ENCODE measurements around the gene RPTOR. TPM values are rescaled to one million over a fixed set of nuclear protein-coding genes. Genes with fewer than 3 reads are reported as not detected.

RPTOR gene
- total RNA-seq, 3 donors from 2014 or later (not counting 1 experiment from before 2014, with no cell fraction given) = 49.2 to 63.6 (median 55.4) TPM

DNA sequence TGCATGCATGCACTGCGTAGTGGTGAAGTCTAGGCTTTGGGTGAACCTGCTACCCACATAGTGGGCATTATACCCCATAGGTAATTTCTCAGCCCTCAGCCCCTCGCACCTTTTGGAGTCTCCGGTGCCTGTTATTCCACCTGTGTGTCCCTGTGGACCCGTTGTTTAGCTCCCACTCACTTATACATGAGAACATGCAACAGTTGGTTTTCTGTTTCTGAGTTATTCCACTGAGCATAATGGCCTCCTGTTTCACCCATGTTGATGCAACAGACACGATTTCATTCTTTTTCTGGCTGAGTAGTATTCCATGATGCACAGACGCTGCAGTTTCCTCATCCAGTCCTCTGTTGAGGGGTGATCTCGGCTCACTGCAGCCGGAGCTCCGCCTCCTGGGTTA lies 305.5 kb downstream of the RPTOR start:
- Mint-ChIP-seq H3K27ac (no peak overlapping the region), H3K9me3 (no peaks in the 10 kb centered on the region), H3K27me3 (ENCODE audit: low read depth in 2 of 2) (no peaks in the 10 kb centered on the region), H3K4me3 (no peak overlapping the region), H3K36me3 (no peaks in the 10 kb centered on the region), H3K4me1 (peaks cover 22 to 39% of the 10 kb centered on the region in 2 donors)
- 89% methylated on average over 9 of the region's 9 CpGs for WGBS (ENCODE audit: insufficient coverage)
- H3K4me3 ChIP-seq (ENCODE audit: low read length) = no peak overlapping the region
- ATAC-seq (no peak), DNase-seq (no peak)
- no peaks in the 10 kb centered on the region for H3K9me3 ChIP-seq (ENCODE audit: control insufficient read depth, insufficient read depth, low read length)
- intact Hi-C loops (cut with micrococcal nuclease) = no loop called here
- H3K36me3 ChIP-seq (ENCODE audit: control insufficient read depth, insufficient read depth, low read length) = no peaks in the 10 kb centered on the region
- no peak overlapping the region for H3K27ac ChIP-seq (ENCODE audit: low read length)
- TF ChIP-seq, protein P1, sequence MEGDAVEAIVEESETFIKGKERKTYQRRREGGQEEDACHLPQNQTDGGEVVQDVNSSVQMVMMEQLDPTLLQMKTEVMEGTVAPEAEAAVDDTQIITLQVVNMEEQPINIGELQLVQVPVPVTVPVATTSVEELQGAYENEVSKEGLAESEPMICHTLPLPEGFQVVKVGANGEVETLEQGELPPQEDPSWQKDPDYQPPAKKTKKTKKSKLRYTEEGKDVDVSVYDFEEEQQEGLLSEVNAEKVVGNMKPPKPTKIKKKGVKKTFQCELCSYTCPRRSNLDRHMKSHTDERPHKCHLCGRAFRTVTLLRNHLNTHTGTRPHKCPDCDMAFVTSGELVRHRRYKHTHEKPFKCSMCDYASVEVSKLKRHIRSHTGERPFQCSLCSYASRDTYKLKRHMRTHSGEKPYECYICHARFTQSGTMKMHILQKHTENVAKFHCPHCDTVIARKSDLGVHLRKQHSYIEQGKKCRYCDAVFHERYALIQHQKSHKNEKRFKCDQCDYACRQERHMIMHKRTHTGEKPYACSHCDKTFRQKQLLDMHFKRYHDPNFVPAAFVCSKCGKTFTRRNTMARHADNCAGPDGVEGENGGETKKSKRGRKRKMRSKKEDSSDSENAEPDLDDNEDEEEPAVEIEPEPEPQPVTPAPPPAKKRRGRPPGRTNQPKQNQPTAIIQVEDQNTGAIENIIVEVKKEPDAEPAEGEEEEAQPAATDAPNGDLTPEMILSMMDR (IDR thresholded peaks at IDR 0.05) = no peak
- H3K4me1 ChIP-seq (ENCODE audit: control insufficient read depth, insufficient read depth, low read length) = peaks cover 36% of the 10 kb centered on the region
- no peaks in the 10 kb centered on the region for H3K27me3 ChIP-seq (ENCODE audit: control insufficient read depth, insufficient read depth, low read length)

DNA sequence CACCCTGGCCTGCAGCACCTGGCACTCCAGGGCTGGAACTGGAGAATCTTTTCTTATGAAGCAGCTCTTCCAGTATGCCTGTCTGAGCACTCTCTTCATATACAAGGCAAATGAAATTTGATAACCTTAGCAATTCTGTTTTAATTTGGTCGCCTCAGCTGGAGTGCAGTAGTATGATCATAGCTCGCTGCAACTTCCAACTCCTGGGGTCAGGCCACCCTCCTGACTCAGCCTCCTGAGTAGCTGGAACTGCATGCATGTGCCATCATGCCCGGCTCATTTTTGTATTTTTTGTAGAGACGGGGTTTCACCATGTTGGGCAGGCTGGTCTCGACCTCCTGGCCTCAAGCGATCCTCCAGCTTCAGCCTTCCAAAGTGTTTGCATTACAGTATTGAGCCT lies 306.2 kb downstream of the RPTOR start:
- 81% methylated on average over 6 of the region's 6 CpGs for whole genome bisulfite sequencing (ENCODE audit: insufficient coverage)
- TF ChIP-seq, protein P1 (IDR thresholded peaks at IDR 0.05) = no peak
- DNase-seq (no peak), ATAC-seq (no peak)
- intact Hi-C loops (cut with micrococcal nuclease) = no loop called here
- Mint-ChIP-seq H3K36me3 (no peaks in the 10 kb centered on the region), H3K27ac (no peak overlapping the region), H3K9me3 (no peaks in the 10 kb centered on the region), H3K4me1 (peaks cover 25 to 37% of the 10 kb centered on the region in 2 donors), H3K4me3 (no peak overlapping the region), H3K27me3 (ENCODE audit: low read depth in 2 of 2) (no peaks in the 10 kb centered on the region)
- peaks cover 32% of the 10 kb centered on the region for H3K4me1 ChIP-seq (ENCODE audit: control insufficient read depth, insufficient read depth, low read length)
- peaks cover 1% of the 10 kb centered on the region for H3K36me3 ChIP-seq (ENCODE audit: control insufficient read depth, insufficient read depth, low read length)
- no peak overlapping the region for H3K4me3 ChIP-seq (ENCODE audit: low read length)
- H3K9me3 ChIP-seq (ENCODE audit: control insufficient read depth, insufficient read depth, low read length) = no peaks in the 10 kb centered on the region
- no peak overlapping the region for H3K27ac ChIP-seq (ENCODE audit: low read length)
- H3K27me3 ChIP-seq (ENCODE audit: control insufficient read depth, insufficient read depth, low read length) = no peaks in the 10 kb centered on the region

DNA sequence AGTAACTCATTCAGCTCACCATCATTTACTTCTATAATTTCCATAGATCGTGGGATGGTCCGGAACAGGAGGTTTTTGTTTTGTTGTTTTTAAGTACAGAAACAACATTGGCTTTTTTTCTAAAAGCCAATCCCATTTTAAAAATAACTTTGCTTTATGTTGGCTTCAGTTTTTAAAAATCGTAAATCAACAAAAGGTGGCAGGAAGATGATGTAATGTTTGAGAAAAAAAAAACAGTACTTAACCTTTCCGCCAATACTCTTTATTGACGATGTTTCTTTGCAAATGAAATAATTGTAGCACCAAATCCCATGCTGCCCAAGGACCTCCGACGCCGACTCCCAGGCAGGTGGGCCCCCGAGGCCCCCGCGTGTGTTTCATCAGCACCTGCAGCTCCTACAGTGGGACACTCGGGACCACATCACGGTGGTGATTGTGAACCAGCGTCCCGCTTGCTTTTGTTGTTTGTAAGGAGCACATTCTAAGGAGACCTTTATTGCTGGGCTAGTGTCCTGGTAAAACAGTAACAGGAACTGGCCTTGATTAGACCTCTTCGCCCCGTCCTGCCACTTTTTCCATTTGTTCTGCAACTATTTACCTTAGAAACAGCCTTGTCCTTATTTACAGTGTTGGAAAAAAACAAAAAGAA lies 306.8 kb downstream of the RPTOR start:
- Mint-ChIP-seq H3K36me3 (no peaks in the 10 kb centered on the region), H3K27ac (no peak overlapping the region)

More for the DNA sequence above, 306.8 kb downstream of the RPTOR start:
- DNase-seq = no peak
- ATAC-seq = no peak
- H3K9me3 Mint-ChIP-seq = no peaks in the 10 kb centered on the region
- Histone ChIP-seq H3K36me3 (ENCODE audit: control insufficient read depth, insufficient read depth, low read length) (peaks cover 2% of the 10 kb centered on the region), H3K4me1 (ENCODE audit: control insufficient read depth, insufficient read depth, low read length) (peaks cover 29% of the 10 kb centered on the region), H3K27ac (ENCODE audit: low read length) (no peak overlapping the region), H3K9me3 (ENCODE audit: control insufficient read depth, insufficient read depth, low read length) (no peaks in the 10 kb centered on the region), H3K27me3 (ENCODE audit: control insufficient read depth, insufficient read depth, low read length) (no peaks in the 10 kb centered on the region), H3K4me3 (ENCODE audit: low read length) (no peak overlapping the region)
- TF ChIP-seq, protein P1 (IDR thresholded peaks at IDR 0.05) = no peak
- H3K4me3 Mint-ChIP-seq = no peak overlapping the region
- H3K4me1 Mint-ChIP-seq = peaks cover 31 to 37% of the 10 kb centered on the region in 2 donors
- H3K27me3 Mint-ChIP-seq (ENCODE audit: low read depth in 2 of 2) = no peaks in the 10 kb centered on the region
- WGBS (ENCODE audit: insufficient coverage) = 97% methylated on average over 15 of the region's 17 CpGs
- intact Hi-C loops (cut with micrococcal nuclease) = no loop called here
